CD14-positive monocyte (primary cell): Measurements from ENCODE around the gene ENOPH1. TPM values are rescaled to one million over a fixed set of nuclear protein-coding genes. Genes with fewer than 3 reads are reported as not detected.
A peak's percentile ranks its signal among the peaks of the same experiment; 100 is the strongest.

ENCODE experiments used
- DNase-seq, 3 donors: peaks; one replicate each; pipeline ENCODE4 v3.0.0-alpha.2; 2011 to 2022
- H2AFZ ChIP-seq: 2 replicates; pipeline ENCODE4 v1.6.0; 2012; ENCODE audit warnings: mild to moderate bottlenecking, low read depth, low read length, inconsistent platforms; ENCODE audit not compliant: insufficient read depth, poor library complexity, severe bottlenecking
- H3K27ac ChIP-seq, 2 donors: 1 replicate in 1 of 2; 2 replicates in 1 of 2; pipeline ENCODE4 v1.5.1; 2012 to 2013; ENCODE audit warnings: low read length in 2 of 2, control low read depth in 1 of 2, inconsistent platforms in 1 of 2, low read depth in 1 of 2, mild to moderate bottlenecking in 1 of 2
- H3K27me3 ChIP-seq, 2 donors: one replicate each; pipeline versions ENCODE4 v1.6.0 to v1.6.1; 2011 to 2013; ENCODE audit warnings: low read length in 2 of 2; ENCODE audit not compliant: control insufficient read depth in 2 of 2, insufficient read depth in 2 of 2
- H3K36me3 ChIP-seq, 2 donors: replicated peaks in 1 of 2; 1 replicate in 1 of 2; 2 replicates in 1 of 2; pipeline versions ENCODE4 v1.5.1 to v1.6.1; 2012 to 2013; ENCODE audit warnings: low read length in 2 of 2, control low read depth in 1 of 2, inconsistent platforms in 1 of 2, mild to moderate bottlenecking in 1 of 2; ENCODE audit not compliant: insufficient read depth in 2 of 2, control insufficient read depth in 1 of 2
- H3K4me1 ChIP-seq, 2 donors: 1 replicate in 1 of 2; 2 replicates in 1 of 2; pipeline versions ENCODE4 v1.5.1 to v1.6.1; 2012 to 2013; ENCODE audit warnings: low read length in 2 of 2, control low read depth in 1 of 2, inconsistent platforms in 1 of 2, mild to moderate bottlenecking in 1 of 2, moderate library complexity in 1 of 2; ENCODE audit not compliant: insufficient read depth in 2 of 2, control insufficient read depth in 1 of 2
- H3K4me2 ChIP-seq: replicated peaks from 2 replicates; pipeline ENCODE3; 2012; ENCODE audit warnings: low read length, moderate library complexity, mild to moderate bottlenecking; ENCODE audit not compliant: poor library complexity, severe bottlenecking; ENCODE audit errors: extremely low read depth
- H3K4me3 ChIP-seq, 3 experiments: fragments of 200-600 bp in 1 of 3; sonication (generic) in 1 of 3; replicated peaks in 1 of 3; 1 replicate in 2 of 3; 2 replicates in 1 of 3; pipeline ENCODE4 v1.5.1; 2011 to 2013; ENCODE audit warnings: low read length in 3 of 3, mild to moderate bottlenecking in 3 of 3, control low read depth in 2 of 3, low read depth in 2 of 3, inconsistent platforms in 1 of 3, moderate library complexity in 1 of 3
- H3K79me2 ChIP-seq: 2 replicates; pipeline ENCODE4 v1.6.0; 2012; ENCODE audit warnings: mild to moderate bottlenecking, control low read depth, inconsistent platforms, low read length, moderate library complexity; ENCODE audit not compliant: insufficient read depth
- H3K9ac ChIP-seq: 2 replicates; pipeline ENCODE4 v1.6.0; 2017; ENCODE audit warnings: low read length, mild to moderate bottlenecking; ENCODE audit not compliant: insufficient read depth, poor library complexity, severe bottlenecking
- H3K9me3 ChIP-seq, 2 donors: replicated peaks in 1 of 2; 1 replicate in 1 of 2; 2 replicates in 1 of 2; pipeline versions ENCODE4 v1.5.1 to v1.6.1; 2012 to 2013; ENCODE audit warnings: low read length in 2 of 2, control low read depth in 1 of 2; ENCODE audit not compliant: control insufficient read depth in 1 of 2, insufficient read depth in 1 of 2
- H4K20me1 ChIP-seq: 2 replicates; pipeline ENCODE4 v1.6.0; 2012; ENCODE audit warnings: mild to moderate bottlenecking, low read length, control low read depth, moderate library complexity; ENCODE audit not compliant: insufficient read depth
- H3K27ac Mint-ChIP-seq, 7 donors: one replicate each; pipeline ENCODE4 v1.8.0; 2020; ENCODE audit warnings: mild to moderate bottlenecking in 7 of 7, mixed read lengths in 7 of 7, moderate library complexity in 6 of 7, inconsistent platforms in 2 of 7
- H3K27me3 Mint-ChIP-seq, 3 donors: one replicate each; pipeline ENCODE4 v1.8.0; 2021 to 2022; ENCODE audit warnings: low read depth in 3 of 3, mild to moderate bottlenecking in 3 of 3, mixed read lengths in 3 of 3, moderate library complexity in 3 of 3, inconsistent platforms in 1 of 3
- H3K36me3 Mint-ChIP-seq, 2 donors: one replicate each; pipeline ENCODE4 v1.8.0; 2020; ENCODE audit warnings: mixed read lengths in 2 of 2, inconsistent platforms in 1 of 2, mild to moderate bottlenecking in 1 of 2
- H3K4me1 Mint-ChIP-seq: one replicate; pipeline ENCODE4 v1.8.0; 2020; ENCODE audit warnings: mild to moderate bottlenecking, mixed read lengths
- H3K4me3 Mint-ChIP-seq, 2 donors: one replicate each; pipeline ENCODE4 v1.8.0; 2020; ENCODE audit warnings: mild to moderate bottlenecking in 2 of 2, mixed read lengths in 2 of 2, moderate library complexity in 1 of 2
- H3K9me3 Mint-ChIP-seq, 7 donors: one replicate each; pipeline ENCODE4 v1.8.0; 2020 to 2022; ENCODE audit warnings: mixed read lengths in 7 of 7, mild to moderate bottlenecking in 6 of 7, moderate library complexity in 6 of 7, inconsistent platforms in 2 of 7
- CTCF ChIP-seq: fragments of 200-600 bp; IDR thresholded peaks from one replicate; pipeline ENCODE4 v1.8.0; 2022; ENCODE audit warnings: antibody characterized with exemption, mild to moderate bottlenecking
- WGBS: methylation state at CpG from one replicate; pipeline ENCODE4 v1.1.5; 2013; ENCODE audit warnings: missing lambda C conversion rate; ENCODE audit not compliant: insufficient coverage; 5-methylcytosine and 5-hydroxymethylcytosine counted together
- intact Hi-C, 2 donors: fragments of 100-400 bp; cut with micrococcal nuclease; formaldehyde crosslinking; loops; one replicate each; pipeline versions ENCODE4 v1.15.0 to v1.15.1; 2023
- polyA plus RNA-seq, 3 donors: library from polyadenylated mRNA; depleted of rRNA in 1 of 3; unstranded in 2 of 3; stranded (reverse) in 1 of 3; fragments of 300-500 nt in 2 of 3; fragments of >200 nt in 1 of 3; fragmentation: Illumina TruSeq in 2 of 3; gene quantifications; 1 replicate in 2 of 3; 2 replicates in 1 of 3; pipeline ENCODE4 v1.2.3, GENCODE V29; 2012 to 2021

The ENOPH1 gene
- polyA plus RNA-seq, 3 donors, result 6.1 to 23.4 (median 22.0) TPM

GRCh38 chr4:82447886-82448285 is 17.5 kb downstream of the ENOPH1 start:
- Histone ChIP-seq H2AFZ (no peak overlapping the region), H3K9ac (no peak overlapping the region), H3K79me2 (peaks cover 40% of the 10 kb centered on the region), H3K27me3 (no peaks in the 10 kb centered on the region), H3K9me3 (no peaks in the 10 kb centered on the region), H4K20me1 (no peaks in the 10 kb centered on the region), H3K4me2 (no peak overlapping the region), H3K36me3 (peaks cover 42 to 54% of the 10 kb centered on the region in 2 donors), H3K27ac (no peak overlapping the region), H3K4me3 (no peak overlapping the region), H3K4me1 (no peaks in the 10 kb centered on the region)
- H3K27me3 Mint-ChIP-seq, result no peaks in the 10 kb centered on the region
- WGBS, result no CpG with 5 or more reads among the region's 1 CpG
- peaks cover 3% of the 10 kb centered on the region for H3K4me1 Mint-ChIP-seq
- TF ChIP-seq CTCF, result no peak
- peaks cover 41 to 52% of the 10 kb centered on the region in 2 donors for H3K36me3 Mint-ChIP-seq
- peaks cover 0 to 1% (median 0%) of the 10 kb centered on the region in 7 donors for H3K9me3 Mint-ChIP-seq
- DNase-seq, result no peak
- intact Hi-C loops, result no loop called here
- peak overlapping the region in 1 of 7 donors; percentile 54 for H3K27ac Mint-ChIP-seq
- no peak overlapping the region for H3K4me3 Mint-ChIP-seq

DNA sequence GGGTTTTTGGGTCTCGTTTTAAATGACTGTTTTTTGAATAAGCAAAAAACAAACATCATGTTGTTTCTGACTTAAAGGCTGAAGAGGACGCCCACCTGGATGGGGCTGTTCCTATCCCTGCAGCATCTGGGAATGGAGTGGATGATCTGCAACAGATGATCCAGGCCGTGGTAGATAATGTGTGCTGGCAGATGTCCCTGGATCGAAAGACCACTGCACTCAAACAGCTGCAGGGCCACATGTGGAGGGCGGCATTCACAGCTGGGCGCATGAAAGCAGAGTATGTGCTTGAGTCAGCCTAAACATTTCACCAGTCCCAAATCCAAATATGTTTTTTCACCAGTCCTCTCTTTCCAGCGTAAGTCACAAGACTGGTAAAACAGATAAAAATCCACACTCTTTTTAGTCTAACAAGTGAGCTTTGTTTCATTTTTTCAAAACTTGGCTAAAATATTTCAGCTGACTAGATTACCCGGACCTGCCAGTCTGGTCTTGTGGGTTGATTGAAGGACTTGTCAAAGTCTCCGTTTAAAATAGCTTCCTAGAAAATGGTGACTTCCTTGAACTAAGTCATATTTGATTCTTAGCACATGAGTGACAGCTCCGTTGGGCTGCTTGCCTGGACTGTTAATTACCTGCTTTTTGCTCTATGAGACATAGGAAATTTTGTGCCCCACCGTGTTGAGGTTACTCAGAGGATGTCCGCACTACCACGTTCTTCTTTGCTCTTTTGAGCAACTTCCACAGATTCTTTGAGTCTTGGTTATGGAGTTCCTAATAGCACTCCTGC is 20.8 kb downstream of the ENOPH1 start:
- no peak overlapping the region for H3K4me3 Mint-ChIP-seq
- no peak overlapping the region for H3K27ac Mint-ChIP-seq
- H3K27me3 Mint-ChIP-seq, result peaks cover 0 to 1% (median 0%) of the 10 kb centered on the region in 3 donors
- DNase-seq, result no peak
- peaks cover 57 to 74% of the 10 kb centered on the region in 2 donors for H3K36me3 Mint-ChIP-seq
- no peaks in the 10 kb centered on the region for H4K20me1 ChIP-seq
- H3K4me1 ChIP-seq, result no peaks in the 10 kb centered on the region
- 100% methylated on average over 9 of the region's 13 CpGs for WGBS
- H3K27me3 ChIP-seq, result no peaks in the 10 kb centered on the region
- no peaks in the 10 kb centered on the region for H3K9me3 Mint-ChIP-seq
- no peak overlapping the region for H3K4me2 ChIP-seq
- no peak for TF ChIP-seq CTCF
- H3K4me3 ChIP-seq, result no peak overlapping the region
- peaks cover 10% of the 10 kb centered on the region for H3K79me2 ChIP-seq
- no peaks in the 10 kb centered on the region for H3K9me3 ChIP-seq
- H3K9ac ChIP-seq, result no peak overlapping the region
- intact Hi-C loops, result no loop called here
- H3K27ac ChIP-seq, result no peak overlapping the region
- H3K36me3 ChIP-seq, result peaks cover 57 to 80% of the 10 kb centered on the region in 2 donors
- H2AFZ ChIP-seq, result no peak overlapping the region
- H3K4me1 Mint-ChIP-seq, result peaks cover 1% of the 10 kb centered on the region
